Keratinocyte (primary cell): ENCODE measurements around the gene ATG4A. TPM values are rescaled to one million over a fixed set of nuclear protein-coding genes. Genes with fewer than 3 reads are reported as not detected.

ENCODE experiments used
- DNase-seq: peaks from one replicate; pipeline ENCODE4 v3.0.0-alpha.2; 2011; ENCODE audit warnings: low read depth, missing footprints, low spot score
- FAIRE-seq: peaks from 2 replicates; lab custom pipeline; 2011; peaks lifted over from hg19 to GRCh38; lab: Jason Lieb, UNC
- H2AFZ ChIP-seq: 2 replicates; pipeline ENCODE4 v1.6.0; 2012; ENCODE audit warnings: low read length, control low read depth, inconsistent platforms; ENCODE audit not compliant: control insufficient read depth
- H3K27ac ChIP-seq: 2 replicates; pipeline ENCODE4 v1.5.1; 2011; ENCODE audit warnings: low read length; ENCODE audit not compliant: control insufficient read depth, insufficient read depth
- H3K27me3 ChIP-seq: 3 replicates; pipeline ENCODE4 v1.6.0; 2011; ENCODE audit warnings: low read length; ENCODE audit not compliant: control insufficient read depth, insufficient read depth; ENCODE audit errors: extremely low read depth
- H3K36me3 ChIP-seq, 2 experiments: 2 replicates in 1 of 2; 3 replicates in 1 of 2; pipeline ENCODE4 v1.5.1; 2011; ENCODE audit warnings: low read length in 2 of 2, mild to moderate bottlenecking in 1 of 2; ENCODE audit not compliant: control insufficient read depth in 2 of 2, insufficient read depth in 2 of 2; ENCODE audit errors: extremely low read depth in 1 of 2
- H3K4me1 ChIP-seq: 3 replicates; pipeline ENCODE4 v1.5.1; 2011; ENCODE audit warnings: low read length; ENCODE audit not compliant: control insufficient read depth, insufficient read depth; ENCODE audit errors: extremely low read depth
- H3K4me2 ChIP-seq: 3 replicates; pipeline ENCODE4 v1.6.0; 2011; ENCODE audit warnings: low read depth, low read length; ENCODE audit not compliant: control insufficient read depth, insufficient read depth; ENCODE audit errors: extremely low read depth
- H3K4me3 ChIP-seq, 3 experiments: fragments of 200-600 bp in 1 of 3; sonication (generic) in 1 of 3; 2 replicates in 2 of 3; 3 replicates in 1 of 3; pipeline ENCODE4 v1.5.1; 2011 to 2016; ENCODE audit warnings: low read length in 3 of 3, mild to moderate bottlenecking in 3 of 3, control low read depth in 2 of 3, inconsistent platforms in 1 of 3, low read depth in 1 of 3, mixed read lengths in 1 of 3, mixed run types in 1 of 3, moderate library complexity in 1 of 3; ENCODE audit not compliant: control insufficient read depth in 2 of 3, insufficient read depth in 2 of 3; ENCODE audit errors: extremely low read depth in 1 of 3
- H3K79me2 ChIP-seq: 2 replicates; pipeline ENCODE4 v1.6.0; 2012; ENCODE audit warnings: low read length; ENCODE audit not compliant: control insufficient read depth, insufficient read depth
- H3K9ac ChIP-seq: 3 replicates; pipeline ENCODE4 v1.6.0; 2011; ENCODE audit warnings: low read length; ENCODE audit not compliant: control insufficient read depth, insufficient read depth; ENCODE audit errors: extremely low read depth
- H3K9me1 ChIP-seq: 3 replicates; pipeline ENCODE4 v1.6.0; 2011; ENCODE audit warnings: low read length; ENCODE audit not compliant: control insufficient read depth, insufficient read depth; ENCODE audit errors: extremely low read depth
- H3K9me3 ChIP-seq: 2 replicates; pipeline ENCODE4 v1.5.1; 2012; ENCODE audit warnings: low read depth, low read length; ENCODE audit not compliant: control insufficient read depth
- H4K20me1 ChIP-seq: 3 replicates; pipeline ENCODE4 v1.6.0; 2011; ENCODE audit warnings: low read length; ENCODE audit not compliant: control insufficient read depth, insufficient read depth; ENCODE audit errors: extremely low read depth
- EZH2 ChIP-seq: IDR thresholded peaks from one replicate; pipeline ENCODE4 v1.6.1; 2012; ENCODE audit warnings: inconsistent platforms, mild to moderate bottlenecking, low read length, moderate library complexity
- dilution Hi-C: fragments of 300-500 bp; cut with MboI; formaldehyde crosslinking; loops from one replicate; pipeline ENCODE4 v1.7.0; 2020; ENCODE audit warnings: low sequenced_read_pairs; ENCODE audit not compliant: extremely low pct_ligation_motif_present
- polyA plus RNA-seq, 5 experiments: library from polyadenylated mRNA; depleted of rRNA in 3 of 5; stranded (reverse) in 3 of 5; stranded (forward) in 1 of 5; unstranded in 1 of 5; fragments of >200 nt; gene quantifications; 1 replicate in 1 of 5; 2 replicates in 3 of 5; 3 replicates in 1 of 5; pipeline versions ENCODE4 v1.2.1 to v1.2.3, GENCODE V29; 2011 to 2012; ENCODE audit warnings: missing spikeins in 2 of 5, low read depth in 1 of 5, low replicate concordance in 1 of 5
- TF ChIP-seq, protein P1 (sequence below), 3 experiments: IDR thresholded peaks in 1 of 3; conservative IDR thresholded peaks in 1 of 3; optimal IDR thresholded peaks in 1 of 3; 2 replicates in 2 of 3; 3 replicates in 1 of 3; pipeline versions ENCODE3 to v1.5.1; 2011; ENCODE audit warnings: low read length in 3 of 3, mild to moderate bottlenecking in 3 of 3, moderate library complexity in 2 of 3, control low read depth in 1 of 3, inconsistent platforms in 1 of 3; ENCODE audit not compliant: insufficient read depth in 2 of 3; ENCODE audit errors: extremely low read depth in 1 of 3

ATG4A gene
- polyA plus RNA-seq, 1 donor (not counting 4 experiments of a cell fraction or from before 2014, with no cell fraction given) = 19.3 TPM

DNA sequence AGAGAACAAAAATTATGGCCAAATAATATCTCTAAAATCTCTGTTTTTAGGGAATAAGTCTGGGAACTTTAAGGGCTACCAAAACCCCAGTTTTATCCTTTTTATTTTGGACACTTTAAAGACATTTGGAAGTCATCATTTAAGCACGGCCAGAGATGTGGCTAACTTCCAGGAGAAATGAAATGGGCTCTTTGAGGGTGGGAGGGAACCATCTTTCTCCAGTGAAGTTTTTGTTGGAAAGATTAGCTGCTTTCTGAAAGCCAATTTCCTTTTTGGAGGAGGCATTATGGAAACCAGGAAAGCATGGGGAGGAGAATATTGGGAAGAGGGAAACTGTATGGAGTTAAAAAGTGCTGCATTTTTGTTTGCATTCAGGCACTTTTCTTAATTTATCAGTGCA is 41.9 kb upstream of the ATG4A start:
- no peak overlapping the region for H3K9ac ChIP-seq
- TF ChIP-seq EZH2 = no peak
- TF ChIP-seq, protein P1, sequence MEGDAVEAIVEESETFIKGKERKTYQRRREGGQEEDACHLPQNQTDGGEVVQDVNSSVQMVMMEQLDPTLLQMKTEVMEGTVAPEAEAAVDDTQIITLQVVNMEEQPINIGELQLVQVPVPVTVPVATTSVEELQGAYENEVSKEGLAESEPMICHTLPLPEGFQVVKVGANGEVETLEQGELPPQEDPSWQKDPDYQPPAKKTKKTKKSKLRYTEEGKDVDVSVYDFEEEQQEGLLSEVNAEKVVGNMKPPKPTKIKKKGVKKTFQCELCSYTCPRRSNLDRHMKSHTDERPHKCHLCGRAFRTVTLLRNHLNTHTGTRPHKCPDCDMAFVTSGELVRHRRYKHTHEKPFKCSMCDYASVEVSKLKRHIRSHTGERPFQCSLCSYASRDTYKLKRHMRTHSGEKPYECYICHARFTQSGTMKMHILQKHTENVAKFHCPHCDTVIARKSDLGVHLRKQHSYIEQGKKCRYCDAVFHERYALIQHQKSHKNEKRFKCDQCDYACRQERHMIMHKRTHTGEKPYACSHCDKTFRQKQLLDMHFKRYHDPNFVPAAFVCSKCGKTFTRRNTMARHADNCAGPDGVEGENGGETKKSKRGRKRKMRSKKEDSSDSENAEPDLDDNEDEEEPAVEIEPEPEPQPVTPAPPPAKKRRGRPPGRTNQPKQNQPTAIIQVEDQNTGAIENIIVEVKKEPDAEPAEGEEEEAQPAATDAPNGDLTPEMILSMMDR (optimal IDR thresholded peaks at IDR 0.05 in 1 of 3, IDR thresholded peaks at IDR 0.05 in 1 of 3, conservative IDR thresholded peaks at IDR 0.05 in 1 of 3; ENCODE audit: extremely low read depth in 1 of 3, insufficient read depth in 2 of 3, low read length in 3 of 3) = no peak
- dilution Hi-C loops = no loop called here
- no peak for DNase-seq
- H3K36me3 ChIP-seq = no peaks in the 10 kb centered on the region
- no peaks in the 10 kb centered on the region for H4K20me1 ChIP-seq
- no peaks in the 10 kb centered on the region for H3K9me3 ChIP-seq
- no peak overlapping the region for H2AFZ ChIP-seq
- H3K4me1 ChIP-seq = no peaks in the 10 kb centered on the region
- no peaks in the 10 kb centered on the region for H3K9me1 ChIP-seq
- no peak overlapping the region for H3K4me2 ChIP-seq
- no peaks in the 10 kb centered on the region for H3K79me2 ChIP-seq
- no peak overlapping the region for H3K27ac ChIP-seq
- no peak for FAIRE-seq
- no peaks in the 10 kb centered on the region for H3K27me3 ChIP-seq
- no peak overlapping the region for H3K4me3 ChIP-seq

DNA sequence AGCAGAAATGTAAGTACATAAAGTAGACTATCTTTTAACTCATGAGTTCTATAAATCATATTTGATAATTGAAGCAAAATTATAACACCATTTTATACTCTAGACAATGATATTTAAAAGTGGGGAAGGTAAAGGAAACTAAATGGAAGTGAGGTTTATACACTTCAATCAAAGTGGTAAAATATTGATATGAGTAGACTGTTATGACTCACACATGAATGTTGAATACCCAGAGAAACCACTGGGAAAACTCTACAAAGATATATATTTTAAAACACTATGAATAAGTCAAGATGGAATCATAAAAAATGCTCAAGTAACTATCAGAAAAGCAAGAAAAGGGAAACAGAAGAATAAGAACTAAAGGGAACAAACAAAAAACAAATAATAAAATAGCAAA is 38.4 kb upstream of the ATG4A start:
- no peak overlapping the region for H3K9ac ChIP-seq
- FAIRE-seq (no peak), DNase-seq (no peak)
- H3K9me3 ChIP-seq = no peaks in the 10 kb centered on the region
- TF ChIP-seq EZH2 = no peak
- TF ChIP-seq, protein P1 (optimal IDR thresholded peaks at IDR 0.05 in 1 of 3, IDR thresholded peaks at IDR 0.05 in 1 of 3, conservative IDR thresholded peaks at IDR 0.05 in 1 of 3; ENCODE audit: extremely low read depth in 1 of 3, insufficient read depth in 2 of 3, low read length in 3 of 3) = no peak
- H3K9me1 ChIP-seq = no peaks in the 10 kb centered on the region
- H3K4me3 ChIP-seq = no peak overlapping the region
- H4K20me1 ChIP-seq = no peaks in the 10 kb centered on the region
- H3K4me1 ChIP-seq = no peaks in the 10 kb centered on the region
- no peak overlapping the region for H2AFZ ChIP-seq
- H3K27me3 ChIP-seq = no peaks in the 10 kb centered on the region
- H3K4me2 ChIP-seq = no peak overlapping the region
- H3K79me2 ChIP-seq = no peaks in the 10 kb centered on the region
- dilution Hi-C loops = no loop called here
- H3K36me3 ChIP-seq = no peaks in the 10 kb centered on the region
- no peak overlapping the region for H3K27ac ChIP-seq
